Lower leg skin (tissue), 3 donors: ENCODE measurements around the gene SEMA6C.

Experiments
- POLR2A ChIP-seq, 2 donors: fragments of 450-650 bp; IDR thresholded peaks; one replicate each; pipeline ENCODE4 v1.6.1; 2016 to 2017; ENCODE audit warnings: antibody characterized with exemption in 2 of 2, mild to moderate bottlenecking in 1 of 2, moderate library complexity in 1 of 2
- TF ChIP-seq, protein P1 (sequence below), 3 donors: fragments of 450-650 bp; IDR thresholded peaks; one replicate each; pipeline ENCODE4 v1.5.1; 2016; ENCODE audit warnings: antibody characterized with exemption in 3 of 3, mild to moderate bottlenecking in 3 of 3, moderate library complexity in 2 of 3

GRCh38 chr1:151175041-151175741, 28.8 kb upstream of the SEMA6C start:
- TF ChIP-seq, protein P1, sequence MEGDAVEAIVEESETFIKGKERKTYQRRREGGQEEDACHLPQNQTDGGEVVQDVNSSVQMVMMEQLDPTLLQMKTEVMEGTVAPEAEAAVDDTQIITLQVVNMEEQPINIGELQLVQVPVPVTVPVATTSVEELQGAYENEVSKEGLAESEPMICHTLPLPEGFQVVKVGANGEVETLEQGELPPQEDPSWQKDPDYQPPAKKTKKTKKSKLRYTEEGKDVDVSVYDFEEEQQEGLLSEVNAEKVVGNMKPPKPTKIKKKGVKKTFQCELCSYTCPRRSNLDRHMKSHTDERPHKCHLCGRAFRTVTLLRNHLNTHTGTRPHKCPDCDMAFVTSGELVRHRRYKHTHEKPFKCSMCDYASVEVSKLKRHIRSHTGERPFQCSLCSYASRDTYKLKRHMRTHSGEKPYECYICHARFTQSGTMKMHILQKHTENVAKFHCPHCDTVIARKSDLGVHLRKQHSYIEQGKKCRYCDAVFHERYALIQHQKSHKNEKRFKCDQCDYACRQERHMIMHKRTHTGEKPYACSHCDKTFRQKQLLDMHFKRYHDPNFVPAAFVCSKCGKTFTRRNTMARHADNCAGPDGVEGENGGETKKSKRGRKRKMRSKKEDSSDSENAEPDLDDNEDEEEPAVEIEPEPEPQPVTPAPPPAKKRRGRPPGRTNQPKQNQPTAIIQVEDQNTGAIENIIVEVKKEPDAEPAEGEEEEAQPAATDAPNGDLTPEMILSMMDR (IDR thresholded peaks at IDR 0.05) = no peak
- TF ChIP-seq POLR2A (IDR thresholded peaks at IDR 0.05) = no peak
